ENCODE measurements around the gene TSKS.

The TSKS gene

DNA sequence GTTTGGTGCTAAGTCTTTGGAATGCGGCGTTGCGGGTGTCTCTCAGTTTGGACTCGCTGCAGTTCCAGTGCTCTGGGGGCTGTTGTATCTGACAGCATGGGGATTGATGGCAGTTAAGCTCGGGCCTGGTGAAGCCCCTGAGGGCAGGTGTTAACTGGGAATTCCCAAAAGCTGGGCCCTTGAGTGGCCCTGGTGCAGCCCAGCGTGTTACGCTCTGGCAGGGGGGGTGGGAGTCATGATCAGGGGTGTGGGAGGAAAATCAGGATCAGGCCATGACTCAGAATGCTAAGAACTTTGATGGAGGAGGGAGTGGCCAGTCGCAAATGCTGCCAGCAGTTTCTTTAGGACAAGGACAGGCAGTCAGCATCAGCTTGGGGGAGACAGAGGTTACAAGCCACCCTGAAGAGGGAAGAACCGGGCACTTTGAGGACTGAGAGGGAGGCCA, 23.3 kb upstream of the TSKS start:
- Histone ChIP-seq H3K4me3 (no peak overlapping the region), H3K36me3 (peaks cover 24 to 96% (median 58%) of the 10 kb centered on the region in 3 donors), H3K4me1 (peaks cover 0 to 4% (median 0%) of the 10 kb centered on the region in 4 donors), H3K27me3 (no peaks in the 10 kb centered on the region), H3K27ac (peak overlapping the region; percentile 2 to 5), H3K9me3 (no peaks in the 10 kb centered on the region)
- intact Hi-C loops (cut with DNase I; ENCODE audit: low total_unique reads): no loop called here
- DNase-seq: peak; percentile 51 to 69
- TF ChIP-seq, protein P1, sequence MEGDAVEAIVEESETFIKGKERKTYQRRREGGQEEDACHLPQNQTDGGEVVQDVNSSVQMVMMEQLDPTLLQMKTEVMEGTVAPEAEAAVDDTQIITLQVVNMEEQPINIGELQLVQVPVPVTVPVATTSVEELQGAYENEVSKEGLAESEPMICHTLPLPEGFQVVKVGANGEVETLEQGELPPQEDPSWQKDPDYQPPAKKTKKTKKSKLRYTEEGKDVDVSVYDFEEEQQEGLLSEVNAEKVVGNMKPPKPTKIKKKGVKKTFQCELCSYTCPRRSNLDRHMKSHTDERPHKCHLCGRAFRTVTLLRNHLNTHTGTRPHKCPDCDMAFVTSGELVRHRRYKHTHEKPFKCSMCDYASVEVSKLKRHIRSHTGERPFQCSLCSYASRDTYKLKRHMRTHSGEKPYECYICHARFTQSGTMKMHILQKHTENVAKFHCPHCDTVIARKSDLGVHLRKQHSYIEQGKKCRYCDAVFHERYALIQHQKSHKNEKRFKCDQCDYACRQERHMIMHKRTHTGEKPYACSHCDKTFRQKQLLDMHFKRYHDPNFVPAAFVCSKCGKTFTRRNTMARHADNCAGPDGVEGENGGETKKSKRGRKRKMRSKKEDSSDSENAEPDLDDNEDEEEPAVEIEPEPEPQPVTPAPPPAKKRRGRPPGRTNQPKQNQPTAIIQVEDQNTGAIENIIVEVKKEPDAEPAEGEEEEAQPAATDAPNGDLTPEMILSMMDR (IDR thresholded peaks at IDR 0.05): no peak

DNA sequence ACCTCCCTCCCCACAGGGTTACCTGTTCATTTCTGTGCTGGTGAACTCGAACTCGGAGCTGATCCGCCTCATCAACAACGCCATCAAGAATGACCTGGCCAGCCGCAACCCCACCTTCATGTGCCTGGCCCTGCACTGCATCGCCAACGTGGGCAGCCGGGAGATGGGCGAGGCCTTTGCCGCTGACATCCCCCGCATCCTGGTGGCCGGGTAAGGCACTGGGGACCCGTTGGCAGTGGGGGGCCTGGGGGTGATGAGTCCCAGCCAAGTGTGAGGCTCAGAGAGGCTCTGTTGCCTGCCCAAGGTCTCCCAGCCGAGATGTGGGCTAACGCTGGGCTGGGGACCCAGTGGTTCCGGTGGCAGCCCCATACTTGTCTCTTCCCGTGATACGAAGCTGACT, 19.4 kb upstream of the TSKS start:
- peaks cover 20 to 59% (median 32%) of the 10 kb centered on the region in 3 donors for H3K36me3 ChIP-seq
- peaks cover 0 to 4% (median 0%) of the 10 kb centered on the region in 4 donors for H3K4me1 ChIP-seq
- H3K4me3 ChIP-seq: no peak overlapping the region
- H3K27me3 ChIP-seq: no peaks in the 10 kb centered on the region
- intact Hi-C loops (cut with DNase I; ENCODE audit: low total_unique reads): no loop called here
- no peaks in the 10 kb centered on the region for H3K9me3 ChIP-seq
- H3K27ac ChIP-seq: no peak overlapping the region
- no peak for DNase-seq
- TF ChIP-seq, protein P1 (IDR thresholded peaks at IDR 0.05): no peak

DNA sequence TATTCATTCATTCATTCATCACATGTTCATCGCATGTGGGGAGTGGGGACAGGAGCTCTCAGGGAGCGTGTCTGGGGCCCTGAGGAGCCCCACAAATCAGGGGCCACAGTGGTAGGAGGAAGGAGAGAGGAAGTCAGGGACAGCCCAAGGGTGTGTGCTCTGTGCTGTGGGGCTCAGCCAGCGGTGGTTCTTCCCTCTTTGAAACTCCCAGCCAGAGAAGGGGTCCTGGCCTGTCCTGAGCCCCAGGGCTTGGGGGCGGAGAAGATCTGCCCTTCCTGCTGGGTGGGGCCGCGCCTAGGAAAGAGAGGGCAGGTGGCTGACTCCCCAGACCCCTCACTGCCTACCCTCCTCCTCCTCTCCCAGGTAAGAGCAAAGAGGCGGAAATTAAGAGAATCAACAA, 18.3 kb upstream of the TSKS start:
- Histone ChIP-seq H3K4me3 (no peak overlapping the region), H3K27me3 (no peaks in the 10 kb centered on the region), H3K4me1 (no peaks in the 10 kb centered on the region), H3K36me3 (peaks cover 18 to 50% (median 31%) of the 10 kb centered on the region in 3 donors), H3K9me3 (no peaks in the 10 kb centered on the region), H3K27ac (no peak overlapping the region)
- intact Hi-C loops (cut with DNase I; ENCODE audit: low total_unique reads): no loop called here
- TF ChIP-seq, protein P1 (IDR thresholded peaks at IDR 0.05): no peak
- peak in 1 of 2 donors; percentile 54 for DNase-seq

DNA sequence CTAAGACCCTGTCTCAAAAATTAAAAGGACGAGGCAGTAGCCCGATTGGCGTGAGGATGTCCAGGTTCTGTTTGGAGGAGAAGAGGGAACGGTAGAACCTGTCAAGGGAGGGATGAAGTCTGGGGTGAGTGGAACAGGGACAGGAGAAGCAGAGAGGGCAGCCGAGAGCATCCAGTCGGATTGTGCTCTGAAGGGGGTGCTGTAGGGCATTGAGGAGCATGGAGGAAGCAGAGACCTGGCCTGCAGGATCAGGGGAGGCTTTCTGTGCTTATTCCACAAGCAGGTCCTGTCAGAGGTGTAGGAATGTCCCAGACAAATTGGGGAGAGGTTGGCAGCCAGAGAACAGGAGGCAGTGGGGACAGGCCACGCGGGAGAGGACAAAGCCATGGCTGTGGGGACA, 17.8 kb upstream of the TSKS start:
- no peaks in the 10 kb centered on the region for H3K4me1 ChIP-seq
- H3K27ac ChIP-seq: no peak overlapping the region
- no peaks in the 10 kb centered on the region for H3K27me3 ChIP-seq
- no peaks in the 10 kb centered on the region for H3K9me3 ChIP-seq
- intact Hi-C loops (cut with DNase I; ENCODE audit: low total_unique reads): no loop called here
- H3K36me3 ChIP-seq: peaks cover 18 to 49% (median 36%) of the 10 kb centered on the region in 3 donors
- DNase-seq: no peak
- TF ChIP-seq, protein P1 (IDR thresholded peaks at IDR 0.05): no peak
- H3K4me3 ChIP-seq: no peak overlapping the region

DNA sequence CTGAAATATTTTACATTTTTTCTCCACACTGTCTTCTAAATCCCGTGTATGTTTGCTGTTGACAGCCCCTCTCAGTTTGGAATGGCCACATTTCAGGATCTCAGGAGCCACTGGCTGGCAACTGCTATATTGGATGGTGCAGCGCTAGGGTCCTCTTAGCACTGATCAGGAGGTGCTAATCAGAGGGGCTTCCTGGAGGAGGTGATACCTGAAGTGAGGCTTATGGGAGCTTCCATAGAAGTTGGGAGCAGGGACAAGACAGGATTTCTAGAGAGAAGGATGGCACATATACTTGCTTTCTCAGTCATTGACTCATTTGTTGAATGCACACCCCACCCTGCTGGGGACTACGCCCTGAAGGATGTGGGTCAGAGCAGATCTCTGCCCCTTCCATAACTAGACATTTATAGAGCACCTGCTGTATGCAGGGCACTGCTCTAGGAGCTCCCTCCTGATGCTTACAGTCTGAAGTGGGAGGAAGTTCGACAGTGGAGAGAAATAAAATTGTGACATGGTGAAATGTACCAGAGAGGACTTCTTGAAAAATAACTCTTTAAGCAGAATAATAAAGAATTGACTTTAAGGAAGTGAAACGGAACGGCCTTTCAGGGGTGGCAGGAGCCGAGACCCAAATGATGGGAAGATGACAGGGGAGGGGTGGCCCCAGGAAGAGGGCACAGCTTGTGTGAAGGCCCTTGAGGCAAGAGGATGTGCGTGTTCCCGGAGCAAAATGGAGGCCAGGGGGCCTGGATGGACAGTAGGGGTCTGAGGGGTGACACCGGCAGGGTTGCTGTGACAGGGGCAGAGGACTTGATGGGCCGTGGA, 16.8 kb upstream of the TSKS start:
- Histone ChIP-seq H3K4me3 (no peak overlapping the region), H3K9me3 (no peaks in the 10 kb centered on the region), H3K36me3 (peaks cover 18 to 46% (median 44%) of the 10 kb centered on the region in 3 donors), H3K27ac (no peak overlapping the region), H3K27me3 (no peaks in the 10 kb centered on the region), H3K4me1 (no peaks in the 10 kb centered on the region)
- TF ChIP-seq, protein P1 (IDR thresholded peaks at IDR 0.05): no peak
- DNase-seq: no peak
- intact Hi-C loops (cut with DNase I; ENCODE audit: low total_unique reads): no loop called here
